ENCODE measurements around the gene SLITRK3.

SLITRK3 gene

GRCh38 chr3:165202995-165203394 is 6.8 kb upstream of the SLITRK3 start:
- no peak for DNase-seq (ENCODE audit: low read depth)
- in situ Hi-C loops (cut with HindIII; ENCODE audit: low sequenced_read_pairs) = no loop called here
- TF ChIP-seq CTCF (IDR thresholded peaks at IDR 0.05; ENCODE audit: low read depth, low read length, missing control alignments) = no peak
- H3K4me3 ChIP-seq (ENCODE audit: low read depth, low read length) = no peak overlapping the region

GRCh38 chr3:165201964-165202363 is 5.8 kb upstream of the SLITRK3 start:
- no peak for DNase-seq (ENCODE audit: low read depth)
- in situ Hi-C loops (cut with HindIII; ENCODE audit: low sequenced_read_pairs) = no loop called here
- TF ChIP-seq CTCF (IDR thresholded peaks at IDR 0.05; ENCODE audit: low read depth, low read length, missing control alignments) = no peak
- no peak overlapping the region for H3K4me3 ChIP-seq (ENCODE audit: low read depth, low read length)

GRCh38 chr3:165197481-165197800 is 1.3 kb upstream of the SLITRK3 start:
- DNase-seq (ENCODE audit: low read depth) = no peak
- no peak for TF ChIP-seq CTCF (IDR thresholded peaks at IDR 0.05; ENCODE audit: low read depth, low read length, missing control alignments)
- in situ Hi-C loops (cut with HindIII; ENCODE audit: low sequenced_read_pairs) = no loop called here
- peak overlapping the region; percentile 53 for H3K4me3 ChIP-seq (ENCODE audit: low read depth, low read length)

GRCh38 chr3:165196577-165197480 is 645 bp upstream of the SLITRK3 start:
- H3K4me3 ChIP-seq (ENCODE audit: low read depth, low read length) = peak overlapping the region; percentile 53
- in situ Hi-C loops (cut with HindIII; ENCODE audit: low sequenced_read_pairs) = no loop called here
- no peak for DNase-seq (ENCODE audit: low read depth)
- TF ChIP-seq CTCF (IDR thresholded peaks at IDR 0.05; ENCODE audit: low read depth, low read length, missing control alignments) = no peak

- H3K4me3 ChIP-seq (ENCODE audit: low read depth, low read length) = peak overlapping the region; percentile 53
- TF ChIP-seq CTCF (IDR thresholded peaks at IDR 0.05; ENCODE audit: low read depth, low read length, missing control alignments) = no peak
- in situ Hi-C loops (cut with HindIII; ENCODE audit: low sequenced_read_pairs) = no loop called here
- DNase-seq (ENCODE audit: low read depth) = no peak
These were observed 944 bp downstream of the SLITRK3 start for GRCh38 chr3:165195241-165195639.

- TF ChIP-seq CTCF (IDR thresholded peaks at IDR 0.05; ENCODE audit: low read depth, low read length, missing control alignments) = no peak
- in situ Hi-C loops (cut with HindIII; ENCODE audit: low sequenced_read_pairs) = no loop called here
- peak overlapping the region; percentile 53 for H3K4me3 ChIP-seq (ENCODE audit: low read depth, low read length)
- DNase-seq (ENCODE audit: low read depth) = no peak
These were observed 1.5 kb downstream of the SLITRK3 start for GRCh38 chr3:165194511-165195240.

Measured in astrocyte of the cerebellum (primary cell).